Right lobe of liver (tissue), 6 donors: ENCODE data around the gene TRIM49B. TPM values are rescaled to one million over a fixed set of nuclear protein-coding genes. Genes with fewer than 3 reads are reported as not detected.
"Not testable (repeated sequence)": the region's sequence is repeated elsewhere in the genome, so short reads cannot be mapped to it uniquely, and the experiment has no call there.

Source experiments
- ATAC-seq, 4 donors: fragments of 200-7000 bp; cut with Tn5 transposase; one replicate each; pipeline ENCODE4 v1.9.1; 2020; ENCODE audit warnings: mild to moderate bottlenecking in 4 of 4, moderate library complexity in 4 of 4
- DNase-seq, 3 donors: peaks; one replicate each; pipeline ENCODE4 v3.0.0-alpha.2; 2020
- H3K27ac ChIP-seq, 3 donors: fragments of 200-600 bp; one replicate each; pipeline ENCODE4 v1.8.0; 2022
- H3K27me3 ChIP-seq, 2 donors: fragments of 200-600 bp; one replicate each; pipeline ENCODE4 v1.8.0; 2022
- H3K36me3 ChIP-seq, 4 donors: fragments of 200-600 bp; sonication (generic) in 1 of 4; one replicate each; pipeline versions ENCODE4 v1.5.1 to v1.8.0; 2017 to 2022; ENCODE audit warnings: control low read depth in 1 of 4
- H3K4me1 ChIP-seq, 4 donors: fragments of 200-600 bp; sonication (generic) in 1 of 4; one replicate each; pipeline versions ENCODE4 v1.5.1 to v1.8.0; 2017 to 2022; ENCODE audit warnings: control low read depth in 1 of 4
- H3K4me3 ChIP-seq, 3 donors: fragments of 200-600 bp; one replicate each; pipeline ENCODE4 v1.8.0; 2022
- H3K9me3 ChIP-seq, 4 donors: fragments of 200-600 bp; sonication (generic) in 1 of 4; one replicate each; pipeline versions ENCODE4 v1.5.1 to v1.8.0; 2017 to 2022; ENCODE audit warnings: control low read depth in 1 of 4
- WGBS: methylation state at CpG from one replicate; pipeline ENCODE4 v1.1.6; 2018; ENCODE audit warnings: low coverage, low lambda C conversion rate; ENCODE audit not compliant: insufficient coverage; ENCODE audit errors: missing lambda C conversion rate; 5-methylcytosine and 5-hydroxymethylcytosine counted together
- intact Hi-C, 2 donors: fragments of 100-400 bp; cut with DNase I; formaldehyde crosslinking; loops; one replicate each; pipeline versions ENCODE4 v1.11.2 to v1.14.1; 2022
- long read RNA-seq: library from polyadenylated mRNA; unstranded; transcript quantifications from one replicate; pipeline ENCODE4 v2.0.0, GENCODE V29; 2019
- small RNA-seq, 2 experiments: library from RNA; depleted of rRNA; stranded (forward); fragments of <200 nt; gene quantifications; one replicate each; pipeline ENCODE3, GENCODE V24; 2016
- total RNA-seq, 6 experiments: library from RNA; depleted of rRNA in 2 of 6; stranded (reverse); fragments of >200 nt in 2 of 6; fragmentation: NEBNext Ultra II Directional in 3 of 6; extraction: Animal tissue kit (Norgen Biotek cat#: 25700) in 3 of 6; gene quantifications; one replicate each; pipeline versions ENCODE4 v1.1.0 to v1.2.4, GENCODE V29; 2016 to 2023
- donor health status: DM: no; HTN: yes; CAD: no.
- donor health status: DM: no; HTN: no; CAD: no.
- donor health status: DM: no; HTN: no; CAD: no.
- donor health status: DM: no; HTN: yes; CAD: no.
- donor health status: DM: no; HTN: yes; CAD: no.

The TRIM49B gene
- total RNA-seq = not detected
- long read RNA-seq = 0 reads

- ATAC-seq = not testable (repeated sequence)
Observed at GRCh38 chr11:49028523-49028922, at the start of gene TRIM49B. TSS of gene TRIM49B (plus strand) at chr11:49028823. CDS start at chr11:49031600, 2,777 bp downstream.

GRCh38 chr11:48983785-48984184 lies 44.8 kb upstream of the TRIM49B start, which contains the start of gene TRIM51G:
TSS of gene TRIM51G (minus strand) at chr11:48983885. CDS start at chr11:48981695, 2,190 bp downstream.
- H3K27ac ChIP-seq, intact Hi-C loops, ATAC-seq, DNase-seq, H3K4me3 ChIP-seq, H3K4me1 ChIP-seq, H3K9me3 ChIP-seq, H3K36me3 ChIP-seq, H3K27me3 ChIP-seq: not testable (repeated sequence)

More at GRCh38 chr11:49028523-49028922, at the start of gene TRIM49B:
- H3K27ac ChIP-seq, H3K4me1 ChIP-seq, H3K27me3 ChIP-seq, DNase-seq, H3K4me3 ChIP-seq, H3K36me3 ChIP-seq, H3K9me3 ChIP-seq, intact Hi-C loops: not testable (repeated sequence)
- WGBS = 14% methylated on average over 2 of the region's 2 CpGs

GRCh38 chr11:49048229-49048628 lies 19.6 kb downstream of the TRIM49B start:
- ATAC-seq, H3K9me3 ChIP-seq, H3K27me3 ChIP-seq, intact Hi-C loops, DNase-seq, H3K4me1 ChIP-seq, H3K36me3 ChIP-seq, H3K4me3 ChIP-seq, H3K27ac ChIP-seq: not testable (repeated sequence)
- 57% methylated on average over 6 of the region's 28 CpGs for WGBS

- H3K4me1 ChIP-seq, H3K27ac ChIP-seq, ATAC-seq, H3K27me3 ChIP-seq, DNase-seq, H3K36me3 ChIP-seq, intact Hi-C loops, H3K4me3 ChIP-seq, H3K9me3 ChIP-seq: not testable (repeated sequence)
- 61% methylated on average over 2 of the region's 38 CpGs for WGBS
Observed at GRCh38 chr11:49049821-49050220, 21.2 kb downstream of the TRIM49B start.

GRCh38 chr11:49059012-49059411 lies 30.4 kb downstream of the TRIM49B start, which contains the start of gene TRIM64C:
TSS of gene TRIM64C (minus strand) at chr11:49059112. CDS start at chr11:49059112, 0 bp downstream.
- H3K27me3 ChIP-seq, intact Hi-C loops, H3K4me3 ChIP-seq, H3K9me3 ChIP-seq, H3K36me3 ChIP-seq, H3K27ac ChIP-seq, ATAC-seq, DNase-seq, H3K4me1 ChIP-seq: not testable (repeated sequence)
- WGBS = 63% methylated on average over 5 of the region's 5 CpGs

GRCh38 chr11:49069897-49070296 lies 41.3 kb downstream of the TRIM49B start:
- DNase-seq, H3K4me1 ChIP-seq, H3K4me3 ChIP-seq, H3K36me3 ChIP-seq, H3K9me3 ChIP-seq, intact Hi-C loops, H3K27ac ChIP-seq, ATAC-seq, H3K27me3 ChIP-seq: not testable (repeated sequence)
- WGBS = 38% methylated on average over 5 of the region's 5 CpGs

Small RNAs within 50 kb of the gene (small RNA-seq; reads per million reads assigned to genes)
- gene AC084851.1 = 0 reads per million in 2 experiments

Other genes with a start within 250 kb of the TRIM49B start
- gene TRIM51G, start 44.9 kb upstream of the TRIM49B start, total RNA-seq = not detected
- gene TRIM64C, start 30.3 kb downstream of the TRIM49B start, total RNA-seq = not detected
- gene FOLH1, start 179.8 kb downstream of the TRIM49B start, total RNA-seq = 10 to 100 TPM in 5 of 6 experiments, 1 to 10 TPM in 1; 6.2 to 24.2 (median 17.6) TPM